CD8-positive, alpha-beta memory T cell (primary cell): Measurements from ENCODE around the gene CPA4. TPM values are rescaled to one million over a fixed set of nuclear protein-coding genes. Genes with fewer than 3 reads are reported as not detected.
A peak's percentile ranks its signal among the peaks of the same experiment; 100 is the strongest.

Source experiments
- CTCF ChIA-PET: fragments of 350-600 bp; sonication (Branson Sonifier 250); formaldehyde crosslinking; loops from one replicate; lab custom pipeline; 2021; ENCODE audit warnings: antibody characterized with exemption; lab: Charles Lee
- POLR2A ChIA-PET: fragments of 350-600 bp; sonication (Branson Sonifier 250); formaldehyde crosslinking; loops from one replicate; lab custom pipeline; 2021; ENCODE audit warnings: antibody characterized with exemption; lab: Charles Lee
- DNase-seq, 5 donors: peaks; one replicate each; pipeline versions ENCODE4 v3.0.0 to v3.0.0-alpha.2; 2020 to 2022; ENCODE audit warnings: mixed read lengths in 1 of 5
- H3K27ac ChIP-seq: one replicate; pipeline ENCODE4 v1.7.0; 2013; ENCODE audit warnings: low read depth, mild to moderate bottlenecking, low read length, moderate library complexity
- H3K27me3 ChIP-seq: 2 replicates; pipeline ENCODE4 v1.7.0; 2013; ENCODE audit warnings: low read length, mild to moderate bottlenecking; ENCODE audit not compliant: insufficient read depth, poor library complexity, severe bottlenecking
- H3K36me3 ChIP-seq: 2 replicates; pipeline ENCODE4 v1.7.0; 2013; ENCODE audit warnings: mild to moderate bottlenecking, low read length, moderate library complexity; ENCODE audit not compliant: insufficient read depth
- H3K4me1 ChIP-seq: 2 replicates; pipeline ENCODE4 v1.7.0; 2013; ENCODE audit warnings: mild to moderate bottlenecking, low read length, moderate library complexity; ENCODE audit not compliant: insufficient read depth
- H3K4me3 ChIP-seq: 2 replicates; pipeline ENCODE4 v1.7.0; 2013; ENCODE audit warnings: mild to moderate bottlenecking, low read length
- H3K9me3 ChIP-seq: 2 replicates; pipeline ENCODE4 v1.7.0; 2013; ENCODE audit warnings: mild to moderate bottlenecking, low read length
- H3K27ac Mint-ChIP-seq, 8 donors: one replicate each; pipeline ENCODE4 v1.8.0; 2020 to 2021; ENCODE audit warnings: mixed read lengths in 8 of 8, mild to moderate bottlenecking in 6 of 8, inconsistent platforms in 3 of 8, moderate library complexity in 3 of 8
- H3K27me3 Mint-ChIP-seq, 2 donors: one replicate each; pipeline ENCODE4 v1.8.0; 2020 to 2021; ENCODE audit warnings: mixed read lengths in 2 of 2, mild to moderate bottlenecking in 1 of 2, moderate library complexity in 1 of 2
- H3K36me3 Mint-ChIP-seq, 3 donors: one replicate each; pipeline ENCODE4 v1.8.0; 2020 to 2021; ENCODE audit warnings: mixed read lengths in 3 of 3, inconsistent platforms in 1 of 3, mild to moderate bottlenecking in 1 of 3
- H3K4me1 Mint-ChIP-seq, 3 donors: one replicate each; pipeline ENCODE4 v1.8.0; 2020 to 2021; ENCODE audit warnings: mixed read lengths in 3 of 3, inconsistent platforms in 1 of 3, mild to moderate bottlenecking in 1 of 3
- H3K4me3 Mint-ChIP-seq, 7 donors: one replicate each; pipeline ENCODE4 v1.8.0; 2020 to 2021; ENCODE audit warnings: mixed read lengths in 7 of 7, mild to moderate bottlenecking in 6 of 7, moderate library complexity in 4 of 7, inconsistent platforms in 2 of 7
- H3K9me3 Mint-ChIP-seq, 5 donors: one replicate each; pipeline ENCODE4 v1.8.0; 2020 to 2022; ENCODE audit warnings: mixed read lengths in 5 of 5, mild to moderate bottlenecking in 3 of 5, moderate library complexity in 2 of 5, inconsistent platforms in 1 of 5
- polyA plus RNA-seq: library from polyadenylated mRNA; unstranded; fragments of 300-500 nt; fragmentation: Illumina TruSeq; gene quantifications from one replicate; pipeline ENCODE4 v1.2.3, GENCODE V29; 2021
- total RNA-seq, 2 experiments: library from RNA; stranded (reverse); gene quantifications; one replicate each; pipeline ENCODE4 v1.2.3, GENCODE V29; 2021

The CPA4 gene
- total and polyA plus RNA-seq, 3 experiments from 2014 or later: not detected

GRCh38 chr7:130353196-130353595 lies 60.2 kb downstream of the CPA4 start:
- Mint-ChIP-seq H3K4me1 (peaks cover 4 to 18% (median 4%) of the 10 kb centered on the region in 3 donors), H3K36me3 (no peaks in the 10 kb centered on the region), H3K9me3 (no peaks in the 10 kb centered on the region), H3K4me3 (no peak overlapping the region), H3K27ac (no peak overlapping the region), H3K27me3 (peaks cover 6 to 32% of the 10 kb centered on the region in 2 donors)
- Histone ChIP-seq H3K27me3 (peaks cover 3% of the 10 kb centered on the region), H3K27ac (no peak overlapping the region), H3K4me1 (no peaks in the 10 kb centered on the region), H3K36me3 (no peaks in the 10 kb centered on the region), H3K9me3 (no peaks in the 10 kb centered on the region), H3K4me3 (no peak overlapping the region)
- ChIA-PET CTCF (no interaction called here), POLR2A (interaction anchor here (0.7 kb wide), 1 partner anchor 31 kb away, joined by 4 read pairs; no protein-coding TSS in a partner anchor)
- no peak for DNase-seq

- ChIA-PET CTCF (no interaction called here), POLR2A (no interaction called here)
- Mint-ChIP-seq H3K36me3 (peaks cover 0 to 7% (median 0%) of the 10 kb centered on the region in 3 donors), H3K4me1 (peaks cover 0 to 8% (median 4%) of the 10 kb centered on the region in 3 donors), H3K27ac (peak overlapping the region in 1 of 8 donors; percentile 52), H3K9me3 (peaks cover 2 to 11% (median 5%) of the 10 kb centered on the region in 5 donors), H3K4me3 (no peak overlapping the region), H3K27me3 (peaks cover 6 to 19% of the 10 kb centered on the region in 2 donors)
- peaks cover 3% of the 10 kb centered on the region for H3K27me3 ChIP-seq
- H3K36me3 ChIP-seq: no peaks in the 10 kb centered on the region
- no peak overlapping the region for H3K27ac ChIP-seq
- H3K9me3 ChIP-seq: no peaks in the 10 kb centered on the region
- DNase-seq: no peak
- H3K4me1 ChIP-seq: no peaks in the 10 kb centered on the region
- no peak overlapping the region for H3K4me3 ChIP-seq
These were observed 63.3 kb downstream of the CPA4 start for GRCh38 chr7:130356121-130356875.

GRCh38 chr7:130356876-130357611 lies 64.1 kb downstream of the CPA4 start:
- no peaks in the 10 kb centered on the region for H3K27me3 ChIP-seq
- Mint-ChIP-seq H3K4me1 (peaks cover 0 to 2% (median under 1%) of the 10 kb centered on the region in 3 donors), H3K9me3 (peaks cover 3 to 11% (median 5%) of the 10 kb centered on the region in 5 donors), H3K27me3 (peaks cover 8 to 13% of the 10 kb centered on the region in 2 donors), H3K4me3 (no peak overlapping the region), H3K27ac (no peak overlapping the region), H3K36me3 (peaks cover 0 to 8% (median 0%) of the 10 kb centered on the region in 3 donors)
- no peaks in the 10 kb centered on the region for H3K9me3 ChIP-seq
- ChIA-PET POLR2A (no interaction called here), CTCF (no interaction called here)
- H3K4me3 ChIP-seq: no peak overlapping the region
- no peaks in the 10 kb centered on the region for H3K4me1 ChIP-seq
- no peak for DNase-seq
- H3K36me3 ChIP-seq: no peaks in the 10 kb centered on the region
- H3K27ac ChIP-seq: no peak overlapping the region

GRCh38 chr7:130358471-130358870 lies 65.5 kb downstream of the CPA4 start:
- H3K4me1 Mint-ChIP-seq: no peaks in the 10 kb centered on the region
- no peak overlapping the region for H3K27ac ChIP-seq
- DNase-seq: no peak
- H3K36me3 Mint-ChIP-seq: peaks cover 0 to 8% (median 0%) of the 10 kb centered on the region in 3 donors
- H3K27ac Mint-ChIP-seq: no peak overlapping the region
- H3K9me3 Mint-ChIP-seq: peaks cover 4 to 11% (median 5%) of the 10 kb centered on the region in 5 donors
- H3K4me3 ChIP-seq: no peak overlapping the region
- H3K36me3 ChIP-seq: no peaks in the 10 kb centered on the region
- H3K27me3 Mint-ChIP-seq: peaks cover 7 to 15% of the 10 kb centered on the region in 2 donors
- ChIA-PET POLR2A (no interaction called here), CTCF (no interaction called here)
- no peaks in the 10 kb centered on the region for H3K9me3 ChIP-seq
- H3K4me3 Mint-ChIP-seq: no peak overlapping the region
- no peaks in the 10 kb centered on the region for H3K4me1 ChIP-seq
- no peaks in the 10 kb centered on the region for H3K27me3 ChIP-seq

GRCh38 chr7:130359276-130359857 lies 66.4 kb downstream of the CPA4 start:
- ChIA-PET CTCF (no interaction called here), POLR2A (no interaction called here)
- H3K36me3 Mint-ChIP-seq: peaks cover 0 to 8% (median 0%) of the 10 kb centered on the region in 3 donors
- no peaks in the 10 kb centered on the region for H3K4me1 Mint-ChIP-seq
- H3K9me3 Mint-ChIP-seq: peaks cover 4 to 11% (median 5%) of the 10 kb centered on the region in 5 donors
- Histone ChIP-seq H3K27me3 (no peaks in the 10 kb centered on the region), H3K36me3 (no peaks in the 10 kb centered on the region), H3K27ac (no peak overlapping the region), H3K4me1 (no peaks in the 10 kb centered on the region), H3K4me3 (no peak overlapping the region), H3K9me3 (no peaks in the 10 kb centered on the region)
- H3K27ac Mint-ChIP-seq: no peak overlapping the region
- no peak for DNase-seq
- no peak overlapping the region for H3K4me3 Mint-ChIP-seq
- peaks cover 8 to 16% of the 10 kb centered on the region in 2 donors for H3K27me3 Mint-ChIP-seq

- Histone ChIP-seq H3K4me3 (no peak overlapping the region), H3K4me1 (no peaks in the 10 kb centered on the region), H3K36me3 (no peaks in the 10 kb centered on the region), H3K27ac (no peak overlapping the region), H3K27me3 (no peaks in the 10 kb centered on the region), H3K9me3 (no peaks in the 10 kb centered on the region)
- CTCF ChIA-PET: no interaction called here
- POLR2A ChIA-PET: no interaction called here
- no peak for DNase-seq
- Mint-ChIP-seq H3K27me3 (peaks cover 8 to 16% of the 10 kb centered on the region in 2 donors), H3K27ac (no peak overlapping the region), H3K9me3 (peaks cover 4 to 11% (median 5%) of the 10 kb centered on the region in 5 donors), H3K36me3 (peaks cover 0 to 8% (median 0%) of the 10 kb centered on the region in 3 donors), H3K4me1 (peaks cover 0 to 3% (median 0%) of the 10 kb centered on the region in 3 donors), H3K4me3 (no peak overlapping the region)
These were observed 67.6 kb downstream of the CPA4 start for GRCh38 chr7:130360518-130360917.

GRCh38 chr7:130361681-130362080 lies 68.7 kb downstream of the CPA4 start:
- ChIA-PET POLR2A (no interaction called here), CTCF (no interaction called here)
- Histone ChIP-seq H3K27ac (no peak overlapping the region), H3K27me3 (no peaks in the 10 kb centered on the region), H3K4me1 (peaks cover 2% of the 10 kb centered on the region), H3K4me3 (no peak overlapping the region), H3K36me3 (no peaks in the 10 kb centered on the region), H3K9me3 (no peaks in the 10 kb centered on the region)
- no peak overlapping the region for H3K4me3 Mint-ChIP-seq
- no peak for DNase-seq
- H3K36me3 Mint-ChIP-seq: peaks cover 0 to 8% (median 0%) of the 10 kb centered on the region in 3 donors
- peaks cover under 1 to 12% (median 7%) of the 10 kb centered on the region in 3 donors for H3K4me1 Mint-ChIP-seq
- no peak overlapping the region for H3K27ac Mint-ChIP-seq
- peaks cover 11 to 16% of the 10 kb centered on the region in 2 donors for H3K27me3 Mint-ChIP-seq
- peaks cover 4 to 11% (median 5%) of the 10 kb centered on the region in 5 donors for H3K9me3 Mint-ChIP-seq
